Neutrophil (primary cell): ENCODE results near the gene ZNF443.
"Not testable (repeated sequence)": the region's sequence is repeated elsewhere in the genome, so short reads cannot be mapped to it uniquely, and the experiment has no call there.

ENCODE experiments used
- H3K27ac ChIP-seq: fragments of 200-600 bp; sonication (generic); 2 replicates; pipeline ENCODE4 v1.5.1; 2016; ENCODE audit warnings: mild to moderate bottlenecking, moderate library complexity
- H3K27me3 ChIP-seq: fragments of 200-600 bp; sonication (generic); 2 replicates; pipeline ENCODE4 v1.6.0; 2016; ENCODE audit warnings: mild to moderate bottlenecking
- H3K36me3 ChIP-seq: fragments of 200-600 bp; sonication (generic); 2 replicates; pipeline ENCODE4 v1.5.1; 2017
- H3K4me1 ChIP-seq, 2 experiments: fragments of 200-600 bp in 1 of 2; sonication (generic) in 1 of 2; 1 replicate in 1 of 2; 2 replicates in 1 of 2; pipeline versions ENCODE4 v1.5.1 to v1.6.1; 2013 to 2016; ENCODE audit warnings: low read depth in 1 of 2, low read length in 1 of 2, mild to moderate bottlenecking in 1 of 2, moderate library complexity in 1 of 2; ENCODE audit not compliant: control insufficient read depth in 1 of 2, insufficient read depth in 1 of 2
- H3K4me3 ChIP-seq, 2 experiments: fragments of 200-600 bp in 1 of 2; sonication (generic) in 1 of 2; 1 replicate in 1 of 2; 2 replicates in 1 of 2; pipeline ENCODE4 v1.5.1; 2013 to 2016; ENCODE audit warnings: low read depth in 1 of 2, low read length in 1 of 2, mild to moderate bottlenecking in 1 of 2, moderate library complexity in 1 of 2
- H3K9me3 ChIP-seq: fragments of 200-600 bp; sonication (generic); 2 replicates; pipeline ENCODE4 v1.5.1; 2016
- CTCF ChIP-seq: fragments of 200-600 bp; sonication (generic); IDR thresholded peaks from 2 replicates; pipeline ENCODE4 v1.5.1; 2016; ENCODE audit warnings: antibody characterized with exemption

Gene ZNF443

DNA sequence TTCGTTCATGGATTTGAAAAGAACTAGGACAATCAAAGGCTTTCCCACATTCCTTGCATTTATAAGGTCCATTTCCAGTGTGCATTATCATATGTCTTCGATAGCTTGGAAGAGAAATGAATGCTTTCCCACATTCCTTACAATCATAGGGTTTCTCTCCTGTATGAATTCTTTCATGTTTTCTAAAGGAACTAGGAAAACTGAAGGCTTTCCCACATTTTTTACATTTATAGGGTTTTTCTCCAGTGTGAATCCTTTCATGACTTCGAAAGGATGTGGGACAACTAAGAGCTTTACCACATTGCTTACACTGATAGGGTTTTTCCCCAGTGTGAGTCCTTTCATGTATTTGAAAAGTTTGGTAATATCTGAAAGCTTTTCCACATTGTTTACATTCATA lies 23.9 kb upstream of the ZNF443 start:
- H3K36me3 ChIP-seq: no peaks in the 10 kb centered on the region
- TF ChIP-seq CTCF: no peak
- peaks cover 38% of the 10 kb centered on the region for H3K9me3 ChIP-seq
- H3K4me1 ChIP-seq: no peaks in the 10 kb centered on the region
- no peak overlapping the region for H3K4me3 ChIP-seq
- H3K27ac ChIP-seq: no peak overlapping the region
- H3K27me3 ChIP-seq: no peaks in the 10 kb centered on the region

GRCh38 chr19:12464139-12464538 lies 23.3 kb upstream of the ZNF443 start:
- H3K4me1 ChIP-seq, H3K27ac ChIP-seq, H3K27me3 ChIP-seq, H3K4me3 ChIP-seq, H3K36me3 ChIP-seq: not testable (repeated sequence)
- peaks cover 37% of the 10 kb centered on the region for H3K9me3 ChIP-seq

DNA sequence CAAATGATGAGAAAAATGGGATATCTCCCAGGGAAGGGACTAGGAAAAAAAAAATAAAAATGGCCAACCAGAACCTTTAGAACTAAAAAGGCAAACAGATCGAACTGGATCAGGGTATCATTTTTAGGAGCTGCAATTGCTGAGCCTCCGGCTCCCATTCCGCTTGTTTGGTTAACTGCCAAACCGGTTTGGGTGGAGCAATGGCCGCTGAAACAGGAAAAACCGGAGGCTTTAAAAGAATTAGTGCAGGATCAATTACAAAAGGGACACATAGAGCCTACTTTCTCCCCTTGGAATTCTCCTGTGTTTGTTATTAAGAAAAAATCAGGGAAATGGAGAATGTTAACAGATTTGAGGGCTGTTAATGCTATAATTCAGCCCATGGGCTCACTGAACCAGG lies 12.7 kb upstream of the ZNF443 start:
- no peak for TF ChIP-seq CTCF
- no peak overlapping the region for H3K4me3 ChIP-seq
- no peaks in the 10 kb centered on the region for H3K9me3 ChIP-seq
- H3K27me3 ChIP-seq: no peaks in the 10 kb centered on the region
- no peaks in the 10 kb centered on the region for H3K36me3 ChIP-seq
- H3K4me1 ChIP-seq: no peaks in the 10 kb centered on the region
- no peak overlapping the region for H3K27ac ChIP-seq

DNA sequence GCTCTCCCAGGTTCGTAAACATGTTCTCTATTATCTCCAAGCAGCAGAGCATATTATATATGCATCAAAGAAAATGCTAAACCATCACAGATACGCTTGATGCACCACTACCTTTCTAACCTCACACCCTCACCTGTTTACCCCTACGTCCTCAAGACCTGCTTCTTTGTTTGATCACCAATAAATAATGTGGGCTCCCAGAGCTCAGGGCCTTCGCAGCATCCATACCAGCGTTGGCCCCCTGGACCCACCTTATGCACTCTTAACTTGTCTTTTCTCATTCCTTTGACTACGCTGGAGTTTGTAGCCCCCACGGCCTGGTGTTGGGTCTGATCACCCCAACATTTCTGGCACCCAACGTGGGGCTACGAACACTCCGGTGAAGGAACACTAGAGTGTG lies 10.0 kb upstream of the ZNF443 start:
- Histone ChIP-seq H3K27me3 (no peaks in the 10 kb centered on the region), H3K9me3 (no peaks in the 10 kb centered on the region), H3K36me3 (no peaks in the 10 kb centered on the region), H3K4me1 (no peaks in the 10 kb centered on the region), H3K27ac (no peak overlapping the region), H3K4me3 (no peak overlapping the region)
- TF ChIP-seq CTCF: no peak

- no peaks in the 10 kb centered on the region for H3K36me3 ChIP-seq
- no peaks in the 10 kb centered on the region for H3K4me1 ChIP-seq
Measured at GRCh38 chr19:12448808-12449207, 8.0 kb upstream of the ZNF443 start.

DNA sequence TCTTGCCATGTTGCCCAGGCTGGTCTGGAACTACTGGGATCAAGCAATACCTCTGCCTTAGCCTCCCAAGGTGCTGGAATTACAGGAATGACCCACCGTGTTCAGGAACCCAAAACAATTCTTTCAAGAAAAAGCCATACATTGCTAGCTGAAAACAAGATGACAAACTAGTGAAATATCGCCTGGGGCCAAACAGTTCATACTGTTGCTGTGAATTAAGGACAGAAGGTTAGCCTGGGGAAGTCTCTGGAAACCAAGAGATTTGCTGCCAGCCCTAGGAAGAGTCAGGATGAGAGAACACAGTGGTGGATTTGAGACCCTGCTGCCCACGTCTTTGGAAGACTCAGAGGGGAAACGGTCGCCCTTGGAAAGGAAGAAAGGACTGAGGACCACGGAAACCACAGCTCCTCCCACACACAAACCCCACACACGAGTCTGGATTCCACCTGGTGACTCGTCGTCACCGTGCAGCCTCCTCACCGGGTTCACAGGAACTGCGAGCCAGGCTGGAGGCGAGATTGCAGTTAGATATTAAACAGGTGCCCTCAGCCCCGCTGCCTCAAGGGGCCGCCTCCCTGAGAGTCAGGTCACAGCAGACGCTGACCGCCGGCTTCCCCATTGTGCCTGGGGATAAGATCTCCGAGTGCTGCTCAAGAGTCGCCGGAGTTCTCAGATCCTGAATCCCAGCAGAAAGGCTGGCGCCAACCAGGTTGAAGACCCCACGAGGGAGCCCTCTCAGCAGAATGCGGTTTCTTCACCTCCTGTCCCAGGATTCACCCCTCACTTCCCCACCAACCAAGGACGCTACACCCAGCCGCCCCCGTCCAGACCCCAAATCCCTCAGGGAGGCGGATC lies 908 bp downstream of the ZNF443 start:
- H3K27me3 ChIP-seq, H3K36me3 ChIP-seq, H3K9me3 ChIP-seq: not testable (repeated sequence)
- peak overlapping the region; percentile 89 to 93 for H3K4me3 ChIP-seq
- peaks cover 4 to 12% of the 10 kb centered on the region in 2 experiments for H3K4me1 ChIP-seq
- peak overlapping the region; percentile 71 for H3K27ac ChIP-seq

More at GRCh38 chr19:12448808-12449207, 8.0 kb upstream of the ZNF443 start:
- no peaks in the 10 kb centered on the region for H3K27me3 ChIP-seq
- H3K4me3 ChIP-seq: no peak overlapping the region
- TF ChIP-seq CTCF: no peak
- H3K27ac ChIP-seq: no peak overlapping the region
- no peaks in the 10 kb centered on the region for H3K9me3 ChIP-seq

GRCh38 chr19:12430726-12431299 lies 10.0 kb downstream of the ZNF443 start:
- Histone ChIP-seq H3K9me3 (peaks cover 15% of the 10 kb centered on the region), H3K36me3 (peaks cover 11% of the 10 kb centered on the region)
- not testable (repeated sequence) for H3K4me1 ChIP-seq, H3K27me3 ChIP-seq, H3K27ac ChIP-seq, H3K4me3 ChIP-seq
